Right atrium auricular region (tissue), 2 donors: ENCODE results near the gene DSE. TPM values are rescaled to one million over a fixed set of nuclear protein-coding genes. Genes with fewer than 3 reads are reported as not detected.
A peak's percentile ranks its signal among the peaks of the same experiment; 100 is the strongest.
"Not testable (repeated sequence)": the region's sequence is repeated elsewhere in the genome, so short reads cannot be mapped to it uniquely, and the experiment has no call there.

ENCODE experiments used
- DNase-seq: peaks from one replicate; pipeline ENCODE4 v3.0.0-alpha.2; 2019; ENCODE audit warnings: low spot score
- H3K27ac ChIP-seq, 2 donors: fragments of 200-600 bp; sonication (generic); 1 replicate in 1 of 2; 2 replicates in 1 of 2; pipeline ENCODE4 v1.5.1; 2016 to 2019
- H3K27me3 ChIP-seq, 2 donors: fragments of 200-600 bp; sonication (generic); one replicate each; pipeline versions ENCODE4 v1.5.1 to v1.6.0; 2017 to 2019
- H3K36me3 ChIP-seq: fragments of 200-600 bp; sonication (generic); one replicate; pipeline ENCODE4 v1.5.1; 2016
- H3K4me1 ChIP-seq, 2 donors: fragments of 200-600 bp; sonication (generic); one replicate each; pipeline versions ENCODE4 v1.5.1 to v1.6.0; 2017 to 2019
- H3K4me3 ChIP-seq, 2 donors: fragments of 200-600 bp; sonication (generic); 1 replicate in 1 of 2; 2 replicates in 1 of 2; pipeline ENCODE4 v1.5.1; 2017 to 2019; ENCODE audit warnings: mild to moderate bottlenecking in 1 of 2, moderate library complexity in 1 of 2
- H3K9me3 ChIP-seq, 2 donors: fragments of 200-600 bp; sonication (generic); one replicate each; pipeline ENCODE4 v1.5.1; 2019
- total RNA-seq, 2 donors: library from RNA; depleted of rRNA; stranded (reverse); fragments of >200 nt; gene quantifications; one replicate each; pipeline ENCODE4 v1.1.0, GENCODE V29; 2016
- TF ChIP-seq, protein P1 (sequence below), 2 donors: fragments of 200-600 bp; sonication (generic); IDR thresholded peaks; one replicate each; pipeline ENCODE4 v1.5.1; 2019; ENCODE audit warnings: antibody characterized with exemption in 2 of 2

DSE gene
- total RNA-seq, 2 donors from 2014 or later = 19.4 to 31.7 TPM

- Histone ChIP-seq H3K27me3 (no peaks in the 10 kb centered on the region), H3K4me3 (no peak overlapping the region), H3K4me1 (no peaks in the 10 kb centered on the region), H3K9me3 (no peaks in the 10 kb centered on the region), H3K27ac (no peak overlapping the region), H3K36me3 (no peaks in the 10 kb centered on the region)
- TF ChIP-seq, protein P1, sequence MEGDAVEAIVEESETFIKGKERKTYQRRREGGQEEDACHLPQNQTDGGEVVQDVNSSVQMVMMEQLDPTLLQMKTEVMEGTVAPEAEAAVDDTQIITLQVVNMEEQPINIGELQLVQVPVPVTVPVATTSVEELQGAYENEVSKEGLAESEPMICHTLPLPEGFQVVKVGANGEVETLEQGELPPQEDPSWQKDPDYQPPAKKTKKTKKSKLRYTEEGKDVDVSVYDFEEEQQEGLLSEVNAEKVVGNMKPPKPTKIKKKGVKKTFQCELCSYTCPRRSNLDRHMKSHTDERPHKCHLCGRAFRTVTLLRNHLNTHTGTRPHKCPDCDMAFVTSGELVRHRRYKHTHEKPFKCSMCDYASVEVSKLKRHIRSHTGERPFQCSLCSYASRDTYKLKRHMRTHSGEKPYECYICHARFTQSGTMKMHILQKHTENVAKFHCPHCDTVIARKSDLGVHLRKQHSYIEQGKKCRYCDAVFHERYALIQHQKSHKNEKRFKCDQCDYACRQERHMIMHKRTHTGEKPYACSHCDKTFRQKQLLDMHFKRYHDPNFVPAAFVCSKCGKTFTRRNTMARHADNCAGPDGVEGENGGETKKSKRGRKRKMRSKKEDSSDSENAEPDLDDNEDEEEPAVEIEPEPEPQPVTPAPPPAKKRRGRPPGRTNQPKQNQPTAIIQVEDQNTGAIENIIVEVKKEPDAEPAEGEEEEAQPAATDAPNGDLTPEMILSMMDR (IDR thresholded peaks at IDR 0.05) = no peak
- no peak for DNase-seq
Measured at GRCh38 chr6:116335612-116336215, 35.0 kb upstream of the DSE start.

- no peak overlapping the region for H3K27ac ChIP-seq
- no peak overlapping the region for H3K4me3 ChIP-seq
- H3K36me3 ChIP-seq = no peaks in the 10 kb centered on the region
- H3K4me1 ChIP-seq = no peaks in the 10 kb centered on the region
- TF ChIP-seq, protein P1 (IDR thresholded peaks at IDR 0.05) = no peak
- no peaks in the 10 kb centered on the region for H3K9me3 ChIP-seq
- H3K27me3 ChIP-seq = no peaks in the 10 kb centered on the region
- DNase-seq = no peak
Measured at GRCh38 chr6:116338943-116339342, 31.8 kb upstream of the DSE start.

GRCh38 chr6:116340625-116341024, 30.1 kb upstream of the DSE start:
- H3K4me1 ChIP-seq, H3K4me3 ChIP-seq, H3K36me3 ChIP-seq, DNase-seq, H3K27ac ChIP-seq, H3K9me3 ChIP-seq, H3K27me3 ChIP-seq: not testable (repeated sequence)

DNA sequence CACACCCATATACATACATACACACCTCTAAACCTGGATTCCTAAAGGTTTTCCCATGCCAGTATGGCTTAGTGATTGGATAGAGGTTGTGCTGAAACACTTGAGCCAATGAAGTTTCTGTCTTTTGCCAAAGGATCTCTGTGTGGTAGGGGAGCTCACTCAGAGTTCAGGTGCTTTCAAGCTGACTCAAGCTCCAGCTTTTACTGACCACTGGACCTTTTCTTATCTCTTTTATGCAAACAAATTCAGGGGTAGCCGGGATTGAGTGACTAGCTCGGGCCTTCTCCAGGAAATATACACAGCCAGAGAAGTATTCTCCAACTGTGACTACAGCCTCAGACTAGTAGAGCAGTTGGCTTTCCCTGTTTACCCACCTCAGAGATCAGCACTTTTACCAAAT, 21.5 kb upstream of the DSE start:
- peaks cover 0 to 21% of the 10 kb centered on the region in 2 donors for H3K4me1 ChIP-seq
- H3K27me3 ChIP-seq = no peaks in the 10 kb centered on the region
- no peak overlapping the region for H3K4me3 ChIP-seq
- TF ChIP-seq, protein P1 (IDR thresholded peaks at IDR 0.05) = no peak
- no peaks in the 10 kb centered on the region for H3K36me3 ChIP-seq
- no peak for DNase-seq
- no peak overlapping the region for H3K27ac ChIP-seq
- H3K9me3 ChIP-seq = no peaks in the 10 kb centered on the region

DNA sequence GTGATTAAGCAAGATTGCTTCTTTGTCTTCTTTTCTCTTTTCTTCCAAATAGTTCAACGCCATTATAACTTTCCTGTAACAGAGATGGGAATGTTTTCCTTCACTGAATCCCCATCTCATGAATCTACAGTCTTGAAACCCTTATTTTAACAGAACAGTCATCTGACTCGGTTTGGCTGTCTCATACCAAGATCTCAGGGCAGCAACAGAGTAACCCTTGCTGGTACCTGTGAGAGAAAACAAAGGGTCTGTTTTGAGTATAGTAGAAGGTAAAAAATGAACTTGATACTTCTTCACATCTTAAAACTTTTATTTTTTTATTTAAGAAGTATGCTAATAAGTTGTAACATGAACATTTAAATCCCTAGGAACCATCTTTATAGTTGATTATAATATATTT, 19.6 kb upstream of the DSE start:
- Histone ChIP-seq H3K36me3 (no peaks in the 10 kb centered on the region), H3K9me3 (no peaks in the 10 kb centered on the region), H3K4me3 (no peak overlapping the region), H3K4me1 (peaks cover 0 to 21% of the 10 kb centered on the region in 2 donors), H3K27me3 (no peaks in the 10 kb centered on the region), H3K27ac (no peak overlapping the region)
- TF ChIP-seq, protein P1 (IDR thresholded peaks at IDR 0.05) = no peak
- DNase-seq = no peak

DNA sequence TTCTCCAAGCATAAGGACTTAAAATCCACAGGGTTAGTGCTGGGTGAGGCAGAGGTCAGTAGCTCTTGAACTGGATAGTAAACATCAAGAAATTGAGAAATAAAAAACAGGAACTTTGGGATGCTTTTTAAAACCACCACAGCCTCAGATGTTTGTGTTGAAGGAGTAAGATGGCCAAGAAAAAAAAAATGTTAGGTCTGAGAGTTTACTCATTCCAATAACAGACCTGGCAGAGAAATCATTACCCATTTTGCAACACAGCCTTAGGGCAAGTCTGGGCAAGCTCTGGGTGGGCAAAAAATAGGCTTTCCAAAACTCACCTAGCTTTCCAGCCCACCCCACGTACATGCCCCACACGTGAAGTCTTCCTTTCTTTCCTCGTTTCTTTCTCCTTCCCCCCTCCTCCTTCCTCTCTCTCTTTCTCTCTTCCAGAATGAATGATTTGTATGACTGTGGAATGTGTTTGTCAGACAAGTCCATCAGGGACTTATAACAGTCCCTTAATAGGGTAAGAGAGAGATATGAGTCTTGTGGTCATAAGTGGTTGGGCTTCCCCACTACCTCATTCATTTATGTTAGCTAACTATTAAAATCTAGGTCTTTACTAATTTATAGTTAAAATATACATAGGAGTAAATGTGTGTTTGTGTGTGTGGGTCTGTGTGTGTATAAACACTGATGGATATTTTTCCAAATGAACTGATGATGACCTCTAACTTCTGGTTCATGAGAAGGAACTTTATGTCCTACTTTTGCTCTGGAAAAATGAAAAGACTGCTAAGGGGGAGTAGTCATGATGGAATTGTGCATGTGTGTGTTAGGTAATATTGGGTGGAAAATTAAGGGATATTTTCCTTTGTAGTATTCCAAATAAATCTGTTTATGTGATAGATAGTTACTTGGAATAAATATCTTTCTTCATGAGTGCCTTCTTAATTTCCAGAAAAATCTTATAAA, 18.0 kb upstream of the DSE start:
- Histone ChIP-seq H3K4me1 (peaks cover 0 to 21% of the 10 kb centered on the region in 2 donors), H3K36me3 (no peaks in the 10 kb centered on the region), H3K27me3 (no peaks in the 10 kb centered on the region), H3K9me3 (no peaks in the 10 kb centered on the region), H3K4me3 (no peak overlapping the region), H3K27ac (peak overlapping the region; percentile 58 to 69)
- TF ChIP-seq, protein P1 (IDR thresholded peaks at IDR 0.05) = no peak
- DNase-seq = no peak
